ENCODE measurements around the gene PLAAT4.
A peak's percentile ranks its signal among the peaks of the same experiment; 100 is the strongest.

PLAAT4 gene

DNA sequence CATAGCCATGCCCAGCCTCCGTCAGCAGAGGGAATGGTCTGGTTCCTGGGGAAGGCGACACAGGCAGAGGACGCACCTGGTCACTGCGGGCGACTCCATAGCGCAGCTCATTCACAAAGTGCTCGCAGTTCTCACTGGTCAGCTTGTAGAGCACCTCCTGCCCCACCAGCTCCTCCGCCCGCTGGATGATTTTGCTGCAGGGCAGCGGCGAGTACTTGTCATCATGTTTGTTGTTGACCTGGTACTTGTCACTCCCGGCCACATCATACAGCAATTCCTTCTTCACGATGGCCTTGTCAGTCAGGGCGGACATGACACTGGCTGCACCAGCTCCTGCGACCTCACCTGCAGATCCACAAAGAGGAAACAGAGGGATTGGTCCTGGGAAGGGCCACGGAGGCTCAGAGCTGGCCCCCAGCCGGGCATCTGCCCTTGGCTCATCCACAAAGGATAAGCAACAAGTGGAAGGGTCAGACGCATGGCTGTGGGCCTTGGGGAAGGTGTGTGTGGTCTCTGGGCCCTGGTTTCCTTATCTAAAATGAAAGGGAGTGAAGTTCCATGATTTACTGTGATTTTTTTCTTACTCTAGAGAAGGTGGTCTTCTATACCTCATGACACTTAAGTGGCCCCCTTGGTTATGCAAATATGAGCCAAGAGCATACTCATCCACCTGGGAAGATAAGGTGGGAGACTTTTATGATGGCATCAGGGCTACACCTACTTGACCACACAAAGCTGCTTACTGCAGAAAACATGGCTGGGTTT is 53.6 kb downstream of the PLAAT4 start:
- TF ChIP-seq, protein P1, sequence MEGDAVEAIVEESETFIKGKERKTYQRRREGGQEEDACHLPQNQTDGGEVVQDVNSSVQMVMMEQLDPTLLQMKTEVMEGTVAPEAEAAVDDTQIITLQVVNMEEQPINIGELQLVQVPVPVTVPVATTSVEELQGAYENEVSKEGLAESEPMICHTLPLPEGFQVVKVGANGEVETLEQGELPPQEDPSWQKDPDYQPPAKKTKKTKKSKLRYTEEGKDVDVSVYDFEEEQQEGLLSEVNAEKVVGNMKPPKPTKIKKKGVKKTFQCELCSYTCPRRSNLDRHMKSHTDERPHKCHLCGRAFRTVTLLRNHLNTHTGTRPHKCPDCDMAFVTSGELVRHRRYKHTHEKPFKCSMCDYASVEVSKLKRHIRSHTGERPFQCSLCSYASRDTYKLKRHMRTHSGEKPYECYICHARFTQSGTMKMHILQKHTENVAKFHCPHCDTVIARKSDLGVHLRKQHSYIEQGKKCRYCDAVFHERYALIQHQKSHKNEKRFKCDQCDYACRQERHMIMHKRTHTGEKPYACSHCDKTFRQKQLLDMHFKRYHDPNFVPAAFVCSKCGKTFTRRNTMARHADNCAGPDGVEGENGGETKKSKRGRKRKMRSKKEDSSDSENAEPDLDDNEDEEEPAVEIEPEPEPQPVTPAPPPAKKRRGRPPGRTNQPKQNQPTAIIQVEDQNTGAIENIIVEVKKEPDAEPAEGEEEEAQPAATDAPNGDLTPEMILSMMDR (IDR thresholded peaks at IDR 0.05): no peak
- no peaks in the 10 kb centered on the region for H3K36me3 Mint-ChIP-seq (ENCODE audit: low read depth)
- no peak overlapping the region for H3K4me3 Mint-ChIP-seq
- no peak for DNase-seq
- H3K27ac Mint-ChIP-seq: no peak overlapping the region
- peaks cover 19% of the 10 kb centered on the region for H3K27me3 Mint-ChIP-seq (ENCODE audit: low read depth, poor library complexity)
- no peaks in the 10 kb centered on the region for H3K4me1 Mint-ChIP-seq
- H3K9me3 Mint-ChIP-seq: no peaks in the 10 kb centered on the region

DNA sequence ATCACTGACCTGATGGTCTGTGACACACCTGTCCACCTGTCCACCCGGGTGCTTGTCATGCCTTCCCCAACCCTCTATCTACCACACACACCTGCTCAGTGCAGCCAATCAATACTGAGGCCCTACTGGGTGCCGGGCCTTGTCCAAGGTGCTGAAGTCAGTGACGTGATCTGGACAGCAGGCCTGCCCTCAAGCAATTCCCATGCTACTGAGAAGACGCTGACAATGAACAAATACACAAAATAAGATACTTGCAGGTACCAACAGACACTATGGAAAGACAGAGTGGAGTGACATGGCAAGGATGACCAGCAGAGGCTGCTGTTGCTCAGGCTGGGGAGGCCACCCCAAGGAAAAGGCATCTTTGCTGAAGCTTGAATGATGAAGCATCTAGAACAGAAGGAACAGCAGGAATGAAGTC is 56.4 kb downstream of the PLAAT4 start:
- Mint-ChIP-seq H3K9me3 (peaks cover 7% of the 10 kb centered on the region), H3K36me3 (ENCODE audit: low read depth) (no peaks in the 10 kb centered on the region), H3K4me1 (no peaks in the 10 kb centered on the region), H3K27me3 (ENCODE audit: low read depth, poor library complexity) (peaks cover 15% of the 10 kb centered on the region), H3K27ac (no peak overlapping the region), H3K4me3 (no peak overlapping the region)
- TF ChIP-seq, protein P1 (IDR thresholded peaks at IDR 0.05): peak; percentile 42
- DNase-seq: peak; percentile 23

DNA sequence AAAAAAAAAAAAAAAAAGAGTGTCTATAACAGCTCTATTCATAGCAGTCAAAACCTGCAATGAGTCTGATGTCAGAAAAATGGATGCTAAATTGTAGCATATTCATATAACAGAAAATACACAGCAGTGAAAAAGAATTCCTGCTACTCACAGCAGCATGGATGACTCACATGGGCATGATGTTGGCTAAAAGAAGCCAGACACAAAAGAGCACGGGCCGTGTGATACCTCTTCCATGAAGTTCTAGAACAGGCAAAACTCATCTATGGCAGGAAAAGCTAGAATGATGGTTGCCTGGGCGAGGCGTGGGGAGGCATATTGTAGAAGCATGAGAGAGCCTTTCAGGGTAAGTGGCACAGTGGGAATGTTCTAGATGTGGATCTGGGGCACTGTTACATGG is 58.7 kb downstream of the PLAAT4 start:
- DNase-seq: no peak
- TF ChIP-seq, protein P1 (IDR thresholded peaks at IDR 0.05): no peak
- Mint-ChIP-seq H3K4me1 (no peaks in the 10 kb centered on the region), H3K9me3 (peaks cover 7% of the 10 kb centered on the region), H3K4me3 (no peak overlapping the region), H3K36me3 (ENCODE audit: low read depth) (no peaks in the 10 kb centered on the region), H3K27me3 (ENCODE audit: low read depth, poor library complexity) (peaks cover 30% of the 10 kb centered on the region), H3K27ac (no peak overlapping the region)

Measured in nephron progenitor cell (in vitro differentiated cells).